Body of pancreas (tissue), 4 donors: ENCODE measurements around the gene GPAM. TPM values are rescaled to one million over a fixed set of nuclear protein-coding genes. Genes with fewer than 3 reads are reported as not detected.

Source experiments
- ATAC-seq: fragments of 150-250 bp; one replicate; pipeline ENCODE4 v1.9.1; 2016
- DNase-seq, 4 donors: peaks; one replicate each; pipeline ENCODE4 v3.0.0-alpha.2; 2019
- H3K27ac ChIP-seq, 4 donors: fragments of 200-600 bp; sonication (generic); 1 replicate in 3 of 4; 2 replicates in 1 of 4; pipeline versions ENCODE4 v1.5.1 to v1.6.1; 2016 to 2019; ENCODE audit warnings: mild to moderate bottlenecking in 1 of 4, mixed read lengths in 1 of 4, moderate library complexity in 1 of 4
- H3K27me3 ChIP-seq, 2 donors: fragments of 200-600 bp; sonication (generic); one replicate each; pipeline ENCODE4 v1.6.0; 2016; ENCODE audit warnings: mild to moderate bottlenecking in 1 of 2
- H3K36me3 ChIP-seq, 2 donors: fragments of 200-600 bp; sonication (generic); replicated peaks in 1 of 2; 2 replicates each; pipeline ENCODE4 v1.5.1; 2016; ENCODE audit warnings: low read depth in 2 of 2; ENCODE audit not compliant: insufficient read depth in 1 of 2
- H3K4me1 ChIP-seq: fragments of 200-600 bp; sonication (generic); one replicate; pipeline ENCODE4 v1.6.0; 2016
- H3K4me3 ChIP-seq, 2 donors: fragments of 200-600 bp; sonication (generic); 1 replicate in 1 of 2; 2 replicates in 1 of 2; pipeline ENCODE4 v1.5.1; 2016 to 2019
- H3K9me3 ChIP-seq, 3 donors: fragments of 200-600 bp; sonication (generic); 1 replicate in 2 of 3; 2 replicates in 1 of 3; pipeline ENCODE4 v1.5.1; 2016
- POLR2A ChIP-seq, 3 donors: fragments of 450-650 bp; IDR thresholded peaks; one replicate each; pipeline ENCODE4 v1.6.1; 2016; ENCODE audit warnings: antibody characterized with exemption in 3 of 3, mild to moderate bottlenecking in 2 of 3
- WGBS, 2 donors: methylation state at CpG; one replicate each; pipeline ENCODE4 v1.1.5; 2017; 5-methylcytosine and 5-hydroxymethylcytosine counted together
- intact Hi-C: fragments of 100-400 bp; cut with DNase I; formaldehyde crosslinking; loops from one replicate; pipeline ENCODE4 v1.15.1; 2023
- total RNA-seq, 2 donors: library from RNA; depleted of rRNA; stranded (reverse); fragments of >200 nt; gene quantifications; one replicate each; pipeline ENCODE4 v1.1.0, GENCODE V29; 2016
- TF ChIP-seq, protein P1 (sequence below), 7 experiments: fragments of 450-650 bp in 4 of 7; fragments of 200-600 bp in 3 of 7; sonication (generic) in 3 of 7; IDR thresholded peaks; one replicate each; pipeline ENCODE4 v1.5.1; 2016 to 2019; ENCODE audit warnings: antibody characterized with exemption in 7 of 7

Gene GPAM
- total RNA-seq, 2 donors from 2014 or later = 9.1 to 66.9 TPM

DNA sequence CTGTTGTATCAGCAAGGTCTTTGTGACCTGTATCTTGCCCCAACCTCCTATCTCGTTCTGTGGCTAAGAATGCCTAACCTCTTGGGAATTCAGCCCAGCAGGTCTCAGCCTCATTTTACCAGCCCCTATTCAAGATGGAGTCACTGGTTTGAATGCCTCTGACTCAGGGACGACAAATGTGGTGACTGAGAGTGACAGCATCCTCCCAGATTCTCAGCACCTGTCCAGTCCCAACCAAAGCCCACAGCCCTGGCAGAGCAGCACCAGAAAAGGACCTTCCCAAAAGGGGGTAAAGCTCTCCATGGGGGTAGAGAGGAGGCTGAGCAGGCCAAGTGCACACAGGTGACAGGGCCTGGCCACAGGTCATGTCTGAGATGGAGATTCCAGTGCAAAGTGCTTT lies 35.4 kb upstream of the GPAM start:
- no peaks in the 10 kb centered on the region for H3K27me3 ChIP-seq
- no peaks in the 10 kb centered on the region for H3K4me1 ChIP-seq
- no peaks in the 10 kb centered on the region for H3K36me3 ChIP-seq
- TF ChIP-seq, protein P1, sequence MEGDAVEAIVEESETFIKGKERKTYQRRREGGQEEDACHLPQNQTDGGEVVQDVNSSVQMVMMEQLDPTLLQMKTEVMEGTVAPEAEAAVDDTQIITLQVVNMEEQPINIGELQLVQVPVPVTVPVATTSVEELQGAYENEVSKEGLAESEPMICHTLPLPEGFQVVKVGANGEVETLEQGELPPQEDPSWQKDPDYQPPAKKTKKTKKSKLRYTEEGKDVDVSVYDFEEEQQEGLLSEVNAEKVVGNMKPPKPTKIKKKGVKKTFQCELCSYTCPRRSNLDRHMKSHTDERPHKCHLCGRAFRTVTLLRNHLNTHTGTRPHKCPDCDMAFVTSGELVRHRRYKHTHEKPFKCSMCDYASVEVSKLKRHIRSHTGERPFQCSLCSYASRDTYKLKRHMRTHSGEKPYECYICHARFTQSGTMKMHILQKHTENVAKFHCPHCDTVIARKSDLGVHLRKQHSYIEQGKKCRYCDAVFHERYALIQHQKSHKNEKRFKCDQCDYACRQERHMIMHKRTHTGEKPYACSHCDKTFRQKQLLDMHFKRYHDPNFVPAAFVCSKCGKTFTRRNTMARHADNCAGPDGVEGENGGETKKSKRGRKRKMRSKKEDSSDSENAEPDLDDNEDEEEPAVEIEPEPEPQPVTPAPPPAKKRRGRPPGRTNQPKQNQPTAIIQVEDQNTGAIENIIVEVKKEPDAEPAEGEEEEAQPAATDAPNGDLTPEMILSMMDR (IDR thresholded peaks at IDR 0.05) = no peak
- TF ChIP-seq POLR2A (IDR thresholded peaks at IDR 0.05) = no peak
- H3K27ac ChIP-seq = no peak overlapping the region
- DNase-seq = no peak
- intact Hi-C loops = no loop called here
- peaks cover 0 to 7% (median 0%) of the 10 kb centered on the region in 3 donors for H3K9me3 ChIP-seq
- WGBS, 2 donors = 45 to 60% methylated on average over 1 to 2 of the region's 2 CpGs
- H3K4me3 ChIP-seq = no peak overlapping the region
- ATAC-seq = no peak

DNA sequence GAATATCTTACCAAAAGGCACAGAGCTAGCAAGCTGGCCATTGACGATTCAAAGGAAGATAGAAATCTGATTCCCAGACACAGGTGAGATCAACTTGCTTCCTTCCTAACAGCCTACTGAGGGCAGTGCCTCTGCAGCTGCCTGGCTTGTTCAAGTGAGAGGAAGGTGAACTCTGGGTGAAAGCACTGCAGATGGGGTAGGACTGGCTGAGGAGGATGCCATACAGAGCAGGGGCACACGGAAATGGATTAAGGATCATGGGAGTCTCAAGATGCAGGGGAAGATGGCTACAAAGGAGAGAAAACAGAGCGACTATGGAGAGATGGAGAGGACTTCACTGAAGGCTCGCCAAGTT lies 34.4 kb upstream of the GPAM start:
- Histone ChIP-seq H3K36me3 (no peaks in the 10 kb centered on the region), H3K27ac (no peak overlapping the region), H3K4me3 (no peak overlapping the region), H3K27me3 (no peaks in the 10 kb centered on the region), H3K9me3 (peaks cover 0 to 7% (median 0%) of the 10 kb centered on the region in 3 donors), H3K4me1 (no peaks in the 10 kb centered on the region)
- TF ChIP-seq, protein P1 (IDR thresholded peaks at IDR 0.05) = no peak
- intact Hi-C loops = no loop called here
- 40 to 47% methylated on average over 4 of the region's 4 CpGs for WGBS, 2 donors
- ATAC-seq = no peak
- DNase-seq = no peak

DNA sequence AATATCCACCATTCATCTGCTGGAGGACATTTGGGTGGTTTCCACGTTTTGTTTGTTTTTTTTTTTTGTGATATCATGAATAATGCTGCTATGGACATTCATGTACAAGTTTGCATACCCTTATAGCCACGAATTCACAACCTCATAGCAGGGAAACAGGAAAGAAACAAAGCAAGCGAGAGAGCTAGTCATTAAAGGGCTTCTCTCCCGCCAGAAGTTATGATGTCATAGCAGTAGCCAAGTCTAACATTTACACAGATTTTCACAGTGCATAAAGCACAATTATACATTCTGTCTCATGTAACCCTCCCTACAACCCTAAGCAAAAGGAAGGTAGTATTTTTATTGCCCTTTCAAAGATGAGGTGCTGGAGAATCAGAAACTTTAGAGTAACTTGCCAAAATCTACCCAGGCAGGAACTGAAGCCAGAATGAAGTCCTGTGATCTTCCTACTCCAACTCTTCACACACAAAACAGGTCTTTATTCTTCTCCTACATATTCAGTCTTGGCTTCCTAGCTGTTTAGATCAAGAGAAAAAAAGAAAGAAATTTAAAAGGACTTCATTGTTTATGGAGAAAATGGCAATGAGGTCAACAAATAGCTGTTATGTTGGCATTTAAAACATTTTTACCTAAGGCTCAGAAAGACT lies 33.9 kb upstream of the GPAM start:
- no peaks in the 10 kb centered on the region for H3K4me1 ChIP-seq
- H3K9me3 ChIP-seq = peaks cover 0 to 7% (median 0%) of the 10 kb centered on the region in 3 donors
- no peak overlapping the region for H3K4me3 ChIP-seq
- WGBS, 2 donors = 32 to 36% methylated on average over 4 of the region's 4 CpGs
- no peak for TF ChIP-seq POLR2A (IDR thresholded peaks at IDR 0.05)
- TF ChIP-seq, protein P1 (IDR thresholded peaks at IDR 0.05) = no peak
- ATAC-seq = no peak
- intact Hi-C loops = no loop called here
- no peak for DNase-seq
- no peaks in the 10 kb centered on the region for H3K36me3 ChIP-seq
- H3K27me3 ChIP-seq = no peaks in the 10 kb centered on the region
- no peak overlapping the region for H3K27ac ChIP-seq

DNA sequence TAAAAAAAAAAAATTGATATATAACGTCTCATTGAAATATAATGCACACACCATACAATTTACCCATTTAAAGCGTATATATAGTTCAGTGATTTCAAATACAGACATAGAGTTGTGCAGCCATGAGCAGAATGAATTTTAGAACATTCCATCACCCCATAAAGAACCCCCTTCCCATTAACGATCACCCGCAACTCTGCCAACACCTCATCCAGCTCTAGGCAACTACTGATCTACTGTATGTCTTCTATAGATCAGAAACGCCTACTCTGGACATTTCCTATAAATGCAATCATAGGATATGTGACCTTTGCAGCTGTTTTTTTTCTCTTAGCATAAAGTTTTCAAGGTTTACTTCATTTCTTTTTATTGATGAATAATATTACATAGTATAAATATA lies 33.4 kb upstream of the GPAM start:
- ATAC-seq (no peak), DNase-seq (no peak)
- intact Hi-C loops = no loop called here
- H3K9me3 ChIP-seq = peaks cover 0 to 7% (median 0%) of the 10 kb centered on the region in 3 donors
- no peak overlapping the region for H3K27ac ChIP-seq
- WGBS, 2 donors = 72 to 74% methylated on average over 5 of the region's 5 CpGs
- H3K4me1 ChIP-seq = no peaks in the 10 kb centered on the region
- H3K4me3 ChIP-seq = no peak overlapping the region
- H3K27me3 ChIP-seq = no peaks in the 10 kb centered on the region
- no peaks in the 10 kb centered on the region for H3K36me3 ChIP-seq
- TF ChIP-seq POLR2A (IDR thresholded peaks at IDR 0.05) = no peak
- TF ChIP-seq, protein P1 (IDR thresholded peaks at IDR 0.05) = no peak

DNA sequence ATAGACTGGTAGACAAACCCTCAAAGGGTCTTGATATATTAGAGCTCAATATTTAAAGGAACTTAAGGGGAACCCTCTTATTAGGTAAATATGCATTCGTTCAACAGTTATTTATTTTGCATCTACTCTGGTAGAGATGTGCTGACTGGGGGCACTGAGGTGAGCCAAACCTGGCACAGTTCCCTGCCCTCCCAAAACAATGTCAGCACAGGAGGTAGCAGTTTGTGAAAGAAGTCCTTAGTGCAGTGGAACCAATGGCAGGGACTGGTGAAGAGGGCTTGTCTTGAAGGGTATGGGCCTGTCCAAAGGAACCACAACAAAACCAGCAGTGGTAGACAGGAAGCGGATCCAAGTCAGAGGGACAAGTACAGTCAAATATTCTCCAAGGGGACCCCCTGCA lies 32.6 kb upstream of the GPAM start:
- DNase-seq (no peak), ATAC-seq (no peak)
- WGBS, 2 donors = 66 to 75% methylated on average over 2 of the region's 2 CpGs
- H3K9me3 ChIP-seq = peaks cover 0 to 7% (median 0%) of the 10 kb centered on the region in 3 donors
- H3K4me1 ChIP-seq = no peaks in the 10 kb centered on the region
- H3K4me3 ChIP-seq = no peak overlapping the region
- no peak overlapping the region for H3K27ac ChIP-seq
- no peaks in the 10 kb centered on the region for H3K27me3 ChIP-seq
- TF ChIP-seq POLR2A (IDR thresholded peaks at IDR 0.05) = no peak
- TF ChIP-seq, protein P1 (IDR thresholded peaks at IDR 0.05) = no peak
- H3K36me3 ChIP-seq = no peaks in the 10 kb centered on the region
- intact Hi-C loops = no loop called here
